ENCODE data around the gene TNXB.
"Not testable (repeated sequence)": the region's sequence is repeated elsewhere in the genome, so short reads cannot be mapped to it uniquely, and the experiment has no call there.

The TNXB gene

GRCh38 chr6:32053314-32053713, 55.8 kb downstream of the TNXB start:
- H2BK120ac ChIP-seq (ENCODE audit: low read depth, low read length); H2BK15ac ChIP-seq (ENCODE audit: low read length); H3K4me3 ChIP-seq (ENCODE audit: low read length in 2 of 2); H2AK5ac ChIP-seq (ENCODE audit: low read depth, low read length); H2AFZ ChIP-seq (ENCODE audit: low read length); H3K4me1 ChIP-seq (ENCODE audit: control insufficient read depth in 2 of 2, insufficient read depth in 1 of 2, low read depth in 1 of 2, low read length in 2 of 2); H4K91ac ChIP-seq (ENCODE audit: low read depth, low read length, poor library complexity); H3K27ac ChIP-seq (replicated peaks; ENCODE audit: low read length); H2BK12ac ChIP-seq (ENCODE audit: low read length); H3K9me3 ChIP-seq (replicated peaks in 1 of 2; ENCODE audit: control insufficient read depth in 2 of 2, insufficient read depth in 1 of 2, low read depth in 1 of 2, low read length in 2 of 2); H2BK5ac ChIP-seq (ENCODE audit: low read length); H3K23ac ChIP-seq (ENCODE audit: low read depth, low read length, poor library complexity); H3K9ac ChIP-seq (ENCODE audit: low read depth, low read length, poor library complexity); H3K36me3 ChIP-seq (replicated peaks in 1 of 2; ENCODE audit: control insufficient read depth in 2 of 2, insufficient read depth in 2 of 2, low read length in 2 of 2); DNase-seq (ENCODE audit: low spot score); H3K14ac ChIP-seq (ENCODE audit: low read length); H4K8ac ChIP-seq (ENCODE audit: low read depth, low read length); H3K18ac ChIP-seq (ENCODE audit: low read length); H3K4me2 ChIP-seq (ENCODE audit: insufficient read depth, low read length, poor library complexity, severe bottlenecking); H3K79me1 ChIP-seq (ENCODE audit: low read depth, low read length); H3K4ac ChIP-seq (ENCODE audit: low read length): not testable (repeated sequence)
- peaks cover 0 to 37% (median 0%) of the 10 kb centered on the region in 3 experiments for H3K27me3 ChIP-seq (ENCODE audit: control insufficient read depth in 3 of 3, insufficient read depth in 3 of 3, low read depth in 1 of 3, low read length in 3 of 3)
- WGBS, 2 donors (ENCODE audit: extremely low coverage in 2 of 2, insufficient read length in 2 of 2, insufficient replicate concordance in 1 of 2): no CpG with 5 or more reads among the region's 13 CpGs

GRCh38 chr6:32052626-32053025, 56.5 kb downstream of the TNXB start:
- not testable (repeated sequence) for H2BK120ac ChIP-seq (ENCODE audit: low read depth, low read length); H3K4me1 ChIP-seq (ENCODE audit: control insufficient read depth in 2 of 2, insufficient read depth in 1 of 2, low read depth in 1 of 2, low read length in 2 of 2); H4K91ac ChIP-seq (ENCODE audit: low read depth, low read length, poor library complexity); H4K8ac ChIP-seq (ENCODE audit: low read depth, low read length); H3K18ac ChIP-seq (ENCODE audit: low read length); H2AFZ ChIP-seq (ENCODE audit: low read length); H2AK5ac ChIP-seq (ENCODE audit: low read depth, low read length); H3K9ac ChIP-seq (ENCODE audit: low read depth, low read length, poor library complexity); H3K79me1 ChIP-seq (ENCODE audit: low read depth, low read length); H3K27ac ChIP-seq (replicated peaks; ENCODE audit: low read length); H3K4me2 ChIP-seq (ENCODE audit: insufficient read depth, low read length, poor library complexity, severe bottlenecking); H3K36me3 ChIP-seq (replicated peaks in 1 of 2; ENCODE audit: control insufficient read depth in 2 of 2, insufficient read depth in 2 of 2, low read length in 2 of 2); H3K9me3 ChIP-seq (replicated peaks in 1 of 2; ENCODE audit: control insufficient read depth in 2 of 2, insufficient read depth in 1 of 2, low read depth in 1 of 2, low read length in 2 of 2); H2BK12ac ChIP-seq (ENCODE audit: low read length); H2BK15ac ChIP-seq (ENCODE audit: low read length); H3K4me3 ChIP-seq (ENCODE audit: low read length in 2 of 2); H3K4ac ChIP-seq (ENCODE audit: low read length); H2BK5ac ChIP-seq (ENCODE audit: low read length); DNase-seq (ENCODE audit: low spot score)
- WGBS, 2 donors (ENCODE audit: extremely low coverage in 2 of 2, insufficient read length in 2 of 2, insufficient replicate concordance in 1 of 2): no CpG with 5 or more reads among the region's 20 CpGs
- peak overlapping the region; percentile 71 for H3K23ac ChIP-seq (ENCODE audit: low read depth, low read length, poor library complexity)
- peaks cover 0 to 31% (median 0%) of the 10 kb centered on the region in 3 experiments for H3K27me3 ChIP-seq (ENCODE audit: control insufficient read depth in 3 of 3, insufficient read depth in 3 of 3, low read depth in 1 of 3, low read length in 3 of 3)
- peak overlapping the region; percentile 67 for H3K14ac ChIP-seq (ENCODE audit: low read length)

GRCh38 chr6:32050562-32050961, 58.6 kb downstream of the TNXB start:
- Histone ChIP-seq H2BK120ac (ENCODE audit: low read depth, low read length) (no peak overlapping the region), H3K4me1 (ENCODE audit: control insufficient read depth in 2 of 2, insufficient read depth in 1 of 2, low read depth in 1 of 2, low read length in 2 of 2) (peaks cover 14 to 21% of the 10 kb centered on the region in 2 donors), H3K14ac (ENCODE audit: low read length) (no peak overlapping the region), H2AFZ (ENCODE audit: low read length) (no peak overlapping the region), H3K9me3 (replicated peaks in 1 of 2; ENCODE audit: control insufficient read depth in 2 of 2, insufficient read depth in 1 of 2, low read depth in 1 of 2, low read length in 2 of 2) (no peaks in the 10 kb centered on the region), H3K9ac (ENCODE audit: low read depth, low read length, poor library complexity) (no peak overlapping the region), H3K4me2 (ENCODE audit: insufficient read depth, low read length, poor library complexity, severe bottlenecking) (no peak overlapping the region), H3K27me3 (ENCODE audit: control insufficient read depth in 3 of 3, insufficient read depth in 3 of 3, low read depth in 1 of 3, low read length in 3 of 3) (peaks cover 0 to 25% (median 0%) of the 10 kb centered on the region in 3 experiments), H3K4ac (ENCODE audit: low read length) (no peak overlapping the region), H2BK12ac (ENCODE audit: low read length) (no peak overlapping the region), H2BK15ac (ENCODE audit: low read length) (no peak overlapping the region), H3K18ac (ENCODE audit: low read length) (peak overlapping the region; percentile 18), H3K4me3 (ENCODE audit: low read length in 2 of 2) (no peak overlapping the region), H2BK5ac (ENCODE audit: low read length) (peak overlapping the region; percentile 25), H3K36me3 (replicated peaks in 1 of 2; ENCODE audit: control insufficient read depth in 2 of 2, insufficient read depth in 2 of 2, low read length in 2 of 2) (no peaks in the 10 kb centered on the region), H3K79me1 (ENCODE audit: low read depth, low read length) (no peaks in the 10 kb centered on the region), H3K23ac (ENCODE audit: low read depth, low read length, poor library complexity) (peak overlapping the region; percentile 39), H4K91ac (ENCODE audit: low read depth, low read length, poor library complexity) (no peak overlapping the region), H4K8ac (ENCODE audit: low read depth, low read length) (no peak overlapping the region), H2AK5ac (ENCODE audit: low read depth, low read length) (no peak overlapping the region), H3K27ac (replicated peaks; ENCODE audit: low read length) (no peak overlapping the region)
- WGBS, 2 donors (ENCODE audit: extremely low coverage in 2 of 2, insufficient read length in 2 of 2, insufficient replicate concordance in 1 of 2): no CpG with 5 or more reads among the region's 5 CpGs
- DNase-seq (ENCODE audit: low spot score): no peak

- not testable (repeated sequence) for H2BK15ac ChIP-seq (ENCODE audit: low read length); H3K27ac ChIP-seq (replicated peaks; ENCODE audit: low read length); H2BK12ac ChIP-seq (ENCODE audit: low read length); H4K91ac ChIP-seq (ENCODE audit: low read depth, low read length, poor library complexity); DNase-seq (ENCODE audit: low spot score); H3K14ac ChIP-seq (ENCODE audit: low read length); H3K4me2 ChIP-seq (ENCODE audit: insufficient read depth, low read length, poor library complexity, severe bottlenecking); H3K79me1 ChIP-seq (ENCODE audit: low read depth, low read length); H3K4me3 ChIP-seq (ENCODE audit: low read length in 2 of 2); H3K36me3 ChIP-seq (replicated peaks in 1 of 2; ENCODE audit: control insufficient read depth in 2 of 2, insufficient read depth in 2 of 2, low read length in 2 of 2); H4K8ac ChIP-seq (ENCODE audit: low read depth, low read length); H3K23ac ChIP-seq (ENCODE audit: low read depth, low read length, poor library complexity); H2BK5ac ChIP-seq (ENCODE audit: low read length); H2BK120ac ChIP-seq (ENCODE audit: low read depth, low read length); H3K18ac ChIP-seq (ENCODE audit: low read length); H3K4ac ChIP-seq (ENCODE audit: low read length); H2AK5ac ChIP-seq (ENCODE audit: low read depth, low read length); H3K9me3 ChIP-seq (replicated peaks in 1 of 2; ENCODE audit: control insufficient read depth in 2 of 2, insufficient read depth in 1 of 2, low read depth in 1 of 2, low read length in 2 of 2); H3K9ac ChIP-seq (ENCODE audit: low read depth, low read length, poor library complexity); H2AFZ ChIP-seq (ENCODE audit: low read length)
- Histone ChIP-seq H3K27me3 (ENCODE audit: control insufficient read depth in 3 of 3, insufficient read depth in 3 of 3, low read depth in 1 of 3, low read length in 3 of 3) (peaks cover 0 to 17% (median 0%) of the 10 kb centered on the region in 3 experiments), H3K4me1 (ENCODE audit: control insufficient read depth in 2 of 2, insufficient read depth in 1 of 2, low read depth in 1 of 2, low read length in 2 of 2) (peaks cover 14 to 21% of the 10 kb centered on the region in 2 donors)
- WGBS, 2 donors (ENCODE audit: extremely low coverage in 2 of 2, insufficient read length in 2 of 2, insufficient replicate concordance in 1 of 2): no CpG with 5 or more reads among the region's 11 CpGs
Observed at GRCh38 chr6:32049736-32050135, 59.4 kb downstream of the TNXB start.

Data from neuronal stem cell (in vitro differentiated cells).